ENCODE data around the gene GARS1.

GARS1 gene

DNA sequence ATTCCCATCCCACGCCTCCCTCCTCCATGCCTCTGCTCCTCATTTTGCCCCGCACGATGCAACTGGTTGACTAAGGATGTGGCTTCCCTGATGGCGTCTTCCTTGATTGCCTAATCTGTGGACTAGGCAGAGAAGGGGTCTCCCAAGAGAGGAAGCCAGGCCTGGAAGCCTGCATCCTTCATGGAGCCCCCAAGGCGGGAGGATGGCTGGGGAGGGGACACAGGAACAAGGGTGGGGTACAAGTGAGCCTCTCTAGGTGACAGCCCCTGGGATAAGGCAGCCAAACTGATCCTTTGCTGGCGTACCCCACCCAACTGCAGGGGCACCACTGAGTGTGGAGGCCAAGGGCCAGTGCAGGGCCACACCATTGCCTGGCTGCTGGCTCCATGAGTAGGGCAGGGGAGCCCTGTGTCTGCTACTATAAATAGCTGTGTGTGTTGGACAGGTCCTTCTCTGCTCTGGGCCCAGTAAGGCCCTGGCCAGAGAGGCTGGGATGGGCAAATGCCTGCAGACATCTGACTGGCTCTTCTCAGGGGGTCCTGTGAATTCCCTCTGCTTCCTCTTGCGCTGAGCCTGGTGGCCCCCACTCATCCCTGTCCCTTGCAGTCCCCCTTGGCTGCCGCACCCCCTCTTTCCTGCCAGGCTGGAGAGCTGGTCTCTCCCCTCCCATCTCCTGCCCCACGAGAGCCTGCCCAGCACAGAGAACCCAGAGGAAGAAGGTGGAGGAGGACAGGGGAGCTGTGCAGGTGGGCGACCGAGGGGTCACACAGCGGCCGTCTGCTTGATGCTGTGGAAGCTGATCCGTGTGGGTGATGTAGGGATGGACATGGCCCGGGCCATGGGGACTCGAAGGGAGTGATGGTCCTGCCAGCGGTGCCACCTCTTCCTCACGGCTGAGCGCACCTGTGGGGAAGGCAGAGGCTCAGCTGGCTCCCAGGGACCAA, 58.3 kb downstream of the GARS1 start:
- TF ChIP-seq, protein P1, sequence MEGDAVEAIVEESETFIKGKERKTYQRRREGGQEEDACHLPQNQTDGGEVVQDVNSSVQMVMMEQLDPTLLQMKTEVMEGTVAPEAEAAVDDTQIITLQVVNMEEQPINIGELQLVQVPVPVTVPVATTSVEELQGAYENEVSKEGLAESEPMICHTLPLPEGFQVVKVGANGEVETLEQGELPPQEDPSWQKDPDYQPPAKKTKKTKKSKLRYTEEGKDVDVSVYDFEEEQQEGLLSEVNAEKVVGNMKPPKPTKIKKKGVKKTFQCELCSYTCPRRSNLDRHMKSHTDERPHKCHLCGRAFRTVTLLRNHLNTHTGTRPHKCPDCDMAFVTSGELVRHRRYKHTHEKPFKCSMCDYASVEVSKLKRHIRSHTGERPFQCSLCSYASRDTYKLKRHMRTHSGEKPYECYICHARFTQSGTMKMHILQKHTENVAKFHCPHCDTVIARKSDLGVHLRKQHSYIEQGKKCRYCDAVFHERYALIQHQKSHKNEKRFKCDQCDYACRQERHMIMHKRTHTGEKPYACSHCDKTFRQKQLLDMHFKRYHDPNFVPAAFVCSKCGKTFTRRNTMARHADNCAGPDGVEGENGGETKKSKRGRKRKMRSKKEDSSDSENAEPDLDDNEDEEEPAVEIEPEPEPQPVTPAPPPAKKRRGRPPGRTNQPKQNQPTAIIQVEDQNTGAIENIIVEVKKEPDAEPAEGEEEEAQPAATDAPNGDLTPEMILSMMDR (conservative IDR thresholded peaks at IDR 0.05) = no peak
- no peak overlapping the region for H3K27ac ChIP-seq

DNA sequence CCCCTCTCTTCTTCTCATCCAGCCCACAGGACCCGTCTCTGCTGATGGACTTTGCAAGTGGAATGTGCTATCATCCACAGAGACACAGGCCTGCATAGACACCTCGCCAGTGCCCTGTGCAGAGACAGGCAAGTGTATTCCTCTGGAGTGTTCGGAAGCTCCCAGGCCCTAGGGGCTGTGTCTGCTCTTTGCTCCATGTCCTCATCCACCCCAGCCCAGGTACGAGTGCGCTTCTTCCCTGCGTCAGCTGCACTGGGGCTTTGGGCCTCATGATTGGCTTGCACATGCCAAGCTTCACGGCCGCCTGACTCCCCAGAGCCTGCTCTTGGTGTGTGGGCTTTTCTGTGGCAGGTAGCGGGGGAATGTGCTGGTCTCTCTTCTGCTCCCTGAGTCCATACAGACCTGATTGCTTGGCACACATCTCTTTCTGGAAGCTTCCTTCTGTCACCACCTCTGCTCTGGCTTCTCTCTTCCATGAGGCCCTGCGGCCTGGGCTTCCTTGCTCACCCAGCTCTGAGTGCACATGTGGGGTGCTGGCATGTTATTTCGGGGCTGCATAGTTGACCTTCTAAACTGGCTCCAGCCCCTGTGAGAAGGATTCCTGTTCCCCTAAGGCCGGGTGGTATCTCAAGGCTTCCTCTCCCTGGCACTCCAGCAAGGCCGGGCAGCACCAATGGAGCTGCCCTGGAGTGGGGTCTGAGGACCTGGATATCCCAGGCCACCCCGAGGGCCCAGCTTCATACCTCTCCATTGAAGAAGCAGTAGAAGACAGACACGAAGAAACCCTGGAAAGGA, 59.8 kb downstream of the GARS1 start:
- TF ChIP-seq, protein P1 (conservative IDR thresholded peaks at IDR 0.05) = no peak
- no peak overlapping the region for H3K27ac ChIP-seq

DNA sequence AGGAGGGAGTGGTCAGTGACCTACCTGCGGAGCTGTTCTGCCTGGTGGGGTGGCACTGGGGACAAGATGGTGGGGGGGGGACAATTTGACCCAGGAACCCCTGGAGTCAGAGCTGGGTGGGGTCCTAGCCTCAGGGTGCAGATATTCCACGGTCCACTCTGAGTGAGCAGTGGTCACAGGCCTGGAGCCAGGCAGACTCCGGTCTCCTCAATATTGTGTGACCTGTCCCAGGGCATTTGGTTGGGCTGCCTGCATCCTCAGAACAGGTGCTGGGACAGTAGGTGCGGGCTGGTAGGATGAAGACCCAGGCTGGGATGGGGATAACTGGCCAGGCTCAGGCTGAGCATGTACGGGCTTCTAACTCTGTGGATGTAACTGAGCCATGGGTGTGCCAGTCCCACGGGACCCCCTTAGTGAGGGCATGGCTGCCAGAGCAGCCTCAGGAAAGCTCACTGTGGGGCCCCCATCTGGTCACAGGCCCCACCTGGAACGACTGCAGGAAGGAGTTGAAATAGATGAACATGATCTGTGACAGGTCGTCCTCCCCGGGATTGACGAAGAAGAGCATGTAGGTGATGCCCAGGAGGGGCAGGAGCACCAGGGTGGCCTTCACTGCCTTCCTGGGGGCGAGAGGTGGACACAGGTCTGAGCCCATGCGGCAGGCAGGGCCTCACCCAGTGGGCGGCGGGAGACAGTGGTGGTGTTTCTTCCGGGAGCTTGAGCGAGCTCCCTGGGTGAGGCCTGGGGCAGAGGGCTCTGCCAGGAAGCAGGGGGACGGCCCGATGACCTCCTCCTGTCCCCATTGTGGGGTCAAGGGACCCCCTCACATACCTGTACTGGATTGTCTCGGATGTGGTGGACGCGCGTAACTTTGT, 60.7 kb downstream of the GARS1 start:
- TF ChIP-seq, protein P1 (conservative IDR thresholded peaks at IDR 0.05) = no peak
- no peak overlapping the region for H3K27ac ChIP-seq

DNA sequence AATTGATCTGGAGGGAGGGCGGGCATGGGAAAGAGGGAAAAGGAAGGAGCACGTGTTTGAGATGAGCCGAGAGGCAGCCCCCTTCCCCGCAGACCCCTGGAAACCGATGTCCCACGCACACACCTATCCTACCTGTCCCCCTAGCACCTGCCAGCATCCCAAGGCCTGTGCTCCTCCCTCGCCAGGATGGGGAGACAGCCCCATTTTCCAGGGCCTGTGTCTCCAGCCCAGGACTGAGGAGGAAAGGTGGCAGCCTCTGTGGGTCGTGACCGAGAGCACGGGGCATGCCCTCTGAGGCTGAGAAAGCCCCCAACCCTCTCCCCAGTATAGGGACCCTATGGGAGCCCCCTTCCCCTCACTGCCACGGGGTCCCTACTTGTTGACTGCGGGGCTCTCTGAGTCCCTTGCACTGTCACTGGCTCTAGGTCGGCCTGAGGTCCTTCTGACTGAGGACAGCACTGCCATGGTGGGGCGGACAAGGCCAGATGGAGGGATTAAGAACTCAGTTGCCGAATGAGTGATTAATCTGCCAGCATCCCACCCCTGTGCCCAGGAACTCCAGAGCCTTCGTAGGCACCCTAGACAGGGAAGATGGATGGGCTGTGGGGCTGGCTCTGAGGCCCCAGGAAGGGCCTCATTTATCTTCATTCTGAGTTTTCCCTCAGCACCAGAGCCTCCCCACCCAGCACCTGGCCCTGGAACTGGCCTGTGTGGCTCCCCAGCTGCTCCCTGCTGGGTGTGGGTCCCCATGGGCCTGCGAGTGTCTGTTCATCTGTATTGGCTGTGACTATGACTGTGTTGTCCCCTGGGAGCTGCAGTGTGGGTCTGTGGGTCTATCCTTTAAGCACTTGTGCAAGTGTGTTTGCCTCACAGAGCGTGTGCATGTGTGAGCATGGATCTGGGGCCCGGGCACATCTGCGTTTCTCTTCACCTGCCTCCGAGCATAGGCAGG, 61.6 kb downstream of the GARS1 start:
- TF ChIP-seq, protein P1 (conservative IDR thresholded peaks at IDR 0.05) = no peak
- no peak overlapping the region for H3K27ac ChIP-seq

DNA sequence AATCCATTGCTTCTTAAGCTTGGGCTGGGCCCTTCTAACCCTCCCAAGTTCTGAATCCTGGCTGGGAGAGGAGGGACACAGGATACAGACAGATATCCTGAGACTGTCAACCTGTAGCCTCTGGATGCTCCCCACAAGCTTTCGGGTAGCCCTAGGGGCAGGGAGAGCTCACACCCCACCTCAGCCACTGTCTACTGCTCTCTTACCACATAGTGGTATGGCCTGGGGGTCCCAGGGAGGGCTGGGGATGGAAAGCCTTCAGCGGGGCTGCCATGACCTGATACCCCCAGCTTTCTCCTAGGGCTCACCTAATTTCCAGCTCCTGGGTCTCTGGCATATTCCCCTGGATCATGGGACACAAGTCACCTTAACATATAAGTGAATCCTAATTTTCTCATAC, 62.5 kb downstream of the GARS1 start:
- H3K27ac ChIP-seq = no peak overlapping the region
- TF ChIP-seq, protein P1 (conservative IDR thresholded peaks at IDR 0.05) = no peak

DNA sequence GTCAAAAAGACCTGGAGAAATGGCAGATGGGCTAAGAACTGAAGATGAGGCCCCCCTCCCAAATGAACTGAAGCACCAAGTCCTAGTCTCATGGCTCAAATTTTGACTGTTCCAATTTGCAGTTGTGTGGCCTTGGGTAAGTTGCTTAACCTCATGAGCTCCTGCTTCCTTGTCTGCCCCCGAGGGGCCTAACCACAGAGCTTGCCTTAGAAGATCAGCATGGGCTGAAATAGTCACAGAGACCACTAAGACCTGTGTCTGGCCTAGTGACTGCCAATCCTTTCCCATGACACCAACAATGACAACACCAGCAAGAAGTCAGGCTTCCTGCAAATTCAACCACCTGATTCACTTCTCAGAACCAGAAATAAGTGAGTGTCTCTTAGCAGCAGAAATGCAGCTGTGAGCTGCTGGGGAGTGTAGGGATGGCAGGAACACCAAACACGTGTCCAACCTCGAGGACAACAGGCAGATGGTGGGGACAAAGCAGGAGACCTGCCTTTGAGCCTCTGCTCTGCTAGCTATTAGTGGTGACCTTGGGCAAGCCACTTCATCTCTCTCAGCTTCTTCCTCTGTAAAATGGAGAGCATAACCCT, 63.9 kb downstream of the GARS1 start:
- TF ChIP-seq, protein P1 (conservative IDR thresholded peaks at IDR 0.05) = no peak
- no peak overlapping the region for H3K27ac ChIP-seq

Measured in VCaP (cell line).